WTC11 (cell line): ENCODE measurements around the gene RXRA. TPM values are rescaled to one million over a fixed set of nuclear protein-coding genes. Genes with fewer than 3 reads are reported as not detected.

Experiments
- ATAC-seq: fragments of 200-7000 bp; cut with Tn5 transposase; 2 replicates; pipeline ENCODE4 v1.10.0; 2021; ENCODE audit warnings: mild to moderate bottlenecking, moderate library complexity
- CTCF ChIA-PET: fragments of 300-600 bp; sonication (Branson Sonifier 250); formaldehyde crosslinking; loops from one replicate; lab custom pipeline; 2021; ENCODE audit warnings: antibody characterized with exemption; lab: Charles Lee
- POLR2A ChIA-PET: fragments of 350-600 bp; sonication (Branson Sonifier 250); formaldehyde crosslinking; loops from one replicate; lab custom pipeline; 2021; ENCODE audit warnings: antibody characterized with exemption; lab: Charles Lee
- DNase-seq: peaks from one replicate; pipeline ENCODE4 v3.0.0; 2021; ENCODE audit warnings: low spot score
- H3K27ac Mint-ChIP-seq: 2 replicates; pipeline ENCODE4 v1.8.0; 2021; ENCODE audit warnings: mixed read lengths
- H3K27me3 Mint-ChIP-seq: 2 replicates; pipeline ENCODE4 v1.8.0; 2021; ENCODE audit warnings: low read depth, mild to moderate bottlenecking, moderate library complexity, mixed read lengths
- H3K36me3 Mint-ChIP-seq: 2 replicates; pipeline ENCODE4 v1.8.0; 2021; ENCODE audit warnings: mixed read lengths
- H3K4me1 Mint-ChIP-seq: 2 replicates; pipeline ENCODE4 v1.8.0; 2022; ENCODE audit warnings: mixed read lengths
- H3K4me3 Mint-ChIP-seq: 2 replicates; pipeline ENCODE4 v1.8.0; 2021; ENCODE audit warnings: mild to moderate bottlenecking, moderate library complexity, mixed read lengths
- H3K9me3 Mint-ChIP-seq: 2 replicates; pipeline ENCODE4 v1.8.0; 2021; ENCODE audit warnings: mixed read lengths
- ATF1 ChIP-seq: sonication (generic); formaldehyde crosslinking; IDR thresholded peaks from 2 replicates; pipeline ENCODE4 v1.8.1; 2023; ENCODE audit warnings: mild to moderate bottlenecking, moderate library complexity, missing genetic modification reagents
- ELF4 ChIP-seq: sonication (generic); formaldehyde crosslinking; IDR thresholded peaks from 2 replicates; pipeline ENCODE4 v1.8.1; 2022; ENCODE audit warnings: low read depth, mild to moderate bottlenecking, moderate library complexity, missing genetic modification reagents
- EMX1 ChIP-seq: fragments of 250-450 bp; sonication (Bioruptor Pico); IDR thresholded peaks from 2 replicates; pipeline ENCODE4 v1.8.0; 2021; ENCODE audit warnings: mild to moderate bottlenecking
- IRF2 ChIP-seq: sonication (generic); formaldehyde crosslinking; IDR thresholded peaks from 2 replicates; pipeline ENCODE4 v1.8.0; 2022; ENCODE audit warnings: low read depth, missing genetic modification reagents, borderline replicate concordance
- NFATC4 ChIP-seq: fragments of 250-450 bp; sonication (Bioruptor Pico); IDR thresholded peaks from 2 replicates; pipeline ENCODE4 v1.9.0; 2021; ENCODE audit warnings: mild to moderate bottlenecking
- NFE2L1 ChIP-seq: sonication (generic); formaldehyde crosslinking; IDR thresholded peaks from 2 replicates; pipeline ENCODE4 v1.8.1; 2023; ENCODE audit warnings: missing genetic modification reagents
- PRRX2 ChIP-seq: fragments of 250-450 bp; sonication (Bioruptor Pico); IDR thresholded peaks from 2 replicates; pipeline ENCODE4 v1.8.0; 2021; ENCODE audit warnings: mild to moderate bottlenecking
- RELA ChIP-seq: sonication (generic); formaldehyde crosslinking; IDR thresholded peaks from 2 replicates; pipeline ENCODE4 v1.8.1; 2022; ENCODE audit warnings: missing genetic modification reagents, mild to moderate bottlenecking, borderline replicate concordance
- TEAD1 ChIP-seq: sonication (generic); formaldehyde crosslinking; IDR thresholded peaks from 2 replicates; pipeline ENCODE4 v1.8.0; 2022; ENCODE audit warnings: mild to moderate bottlenecking, missing genetic modification reagents
- TP53 ChIP-seq: sonication (generic); formaldehyde crosslinking; IDR thresholded peaks from 2 replicates; pipeline ENCODE4 v1.8.1; 2023; ENCODE audit warnings: mild to moderate bottlenecking, missing genetic modification reagents
- ZNF219 ChIP-seq: sonication (generic); formaldehyde crosslinking; IDR thresholded peaks from 2 replicates; pipeline ENCODE4 v1.8.0; 2023; ENCODE audit warnings: missing genetic modification reagents, mild to moderate bottlenecking, borderline replicate concordance
- total RNA-seq: library from RNA; stranded (reverse); gene quantifications from 3 replicates; pipeline ENCODE4 v1.2.3, GENCODE V29; 2021
- TF ChIP-seq, protein P1 (sequence below): sonication (generic); formaldehyde crosslinking; IDR thresholded peaks from 2 replicates; pipeline ENCODE4 v1.8.0; 2023; ENCODE audit warnings: mild to moderate bottlenecking, missing genetic modification reagents
- TF ChIP-seq, protein P2 (sequence below): sonication (generic); formaldehyde crosslinking; IDR thresholded peaks from 2 replicates; pipeline ENCODE4 v1.8.1; 2022; ENCODE audit warnings: missing genetic modification reagents, borderline replicate concordance
- TF ChIP-seq, protein P3 (sequence below): sonication (generic); formaldehyde crosslinking; IDR thresholded peaks from 2 replicates; pipeline ENCODE4 v1.8.1; 2023; ENCODE audit warnings: mild to moderate bottlenecking, missing genetic modification reagents
- TF ChIP-seq, protein P4 (sequence below): sonication (generic); formaldehyde crosslinking; IDR thresholded peaks from 2 replicates; pipeline ENCODE4 v1.8.0; 2022; ENCODE audit warnings: mild to moderate bottlenecking, missing genetic modification reagents
- TF ChIP-seq, protein P5 (sequence below): sonication (generic); formaldehyde crosslinking; IDR thresholded peaks from 2 replicates; pipeline ENCODE4 v1.8.1; 2023; ENCODE audit warnings: mild to moderate bottlenecking, moderate library complexity, missing genetic modification reagents
- TF ChIP-seq, protein P6 (sequence below): fragments of 200-600 bp; IDR thresholded peaks from 2 replicates; pipeline ENCODE4 v1.8.0; 2022; ENCODE audit warnings: antibody characterized with exemption
- TF ChIP-seq, protein P7 (sequence below): sonication (generic); formaldehyde crosslinking; IDR thresholded peaks from 2 replicates; pipeline ENCODE4 v1.8.1; 2022; ENCODE audit warnings: mild to moderate bottlenecking, moderate library complexity, missing genetic modification reagents

Gene RXRA
- total RNA-seq, 1 experiment from 2014 or later = 27.5 TPM

DNA sequence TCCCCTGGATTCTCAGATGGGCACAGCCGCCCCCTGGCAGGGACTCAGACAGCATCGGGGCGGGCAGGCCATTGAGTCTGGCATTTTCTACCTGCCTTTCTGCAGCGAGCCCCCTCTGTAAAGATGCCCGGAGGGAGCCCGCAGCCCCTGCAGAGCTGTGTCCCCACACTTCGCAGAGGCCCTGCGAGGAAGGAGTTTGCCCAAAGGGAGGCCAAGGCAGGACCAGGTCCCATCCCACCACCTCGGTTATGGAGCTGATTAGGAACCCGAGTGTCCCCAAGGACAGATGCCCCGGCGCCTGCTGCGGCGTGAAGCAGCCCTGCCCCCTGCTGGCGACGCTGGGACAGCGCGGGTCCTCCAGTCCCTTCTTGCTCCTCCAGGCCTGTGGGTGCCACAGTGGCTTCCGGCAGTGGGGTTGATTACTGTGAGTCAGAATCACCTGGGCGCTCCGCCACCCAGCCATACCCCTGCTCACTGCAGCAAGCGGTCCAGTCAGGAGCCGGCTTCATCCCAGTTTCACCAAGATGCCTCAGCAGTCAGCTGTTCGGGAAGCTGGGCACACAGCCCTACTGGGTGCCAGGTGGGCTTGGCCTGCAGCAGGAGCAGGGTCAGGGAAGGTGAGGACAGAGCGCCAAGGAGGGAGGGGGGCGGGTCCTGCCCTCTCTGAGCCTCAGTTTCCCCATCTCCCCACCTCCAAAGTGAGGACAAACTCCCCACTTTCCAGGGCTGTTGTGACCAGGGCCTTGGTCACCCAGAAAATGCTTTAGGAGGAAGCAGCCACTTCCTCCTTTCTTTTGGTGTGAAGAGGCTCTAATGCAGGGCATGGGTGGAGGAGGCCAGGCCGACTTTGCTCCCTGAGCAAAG lies 117.2 kb downstream of the RXRA start:
- Mint-ChIP-seq H3K4me1 (no peaks in the 10 kb centered on the region), H3K27me3 (no peaks in the 10 kb centered on the region; the same call in 1 of the 2 replicates), H3K9me3 (peaks cover 12% of the 10 kb centered on the region), H3K4me3 (no peak overlapping the region), H3K36me3 (0 out of 2 replicates have a peak, but pooled peaks cover 2% of the 10 kb centered on the region), H3K27ac (no peak overlapping the region)
- ATAC-seq (peak; percentile 83), DNase-seq (peak; percentile 83)
- CTCF ChIA-PET = interaction anchor here (0.6 to 2.3 kb wide), 43 partner anchors 9 to 896 kb away, joined by 3 to 54 read pairs (median 4); no protein-coding TSS in a partner anchor
- POLR2A ChIA-PET = interaction anchor here (0.6 kb wide), 1 partner anchor 273 kb away, joined by 3 read pairs; no protein-coding TSS in a partner anchor
- TF ChIP-seq RELA (CRISPR knock-in tag) = no peak
- TF ChIP-seq TEAD1 (CRISPR knock-in tag) = peak; percentile 50; the same call in 1 of the 2 replicates
- no peak for TF ChIP-seq EMX1 (CRISPR knock-in tag)
- TF ChIP-seq, protein P1, sequence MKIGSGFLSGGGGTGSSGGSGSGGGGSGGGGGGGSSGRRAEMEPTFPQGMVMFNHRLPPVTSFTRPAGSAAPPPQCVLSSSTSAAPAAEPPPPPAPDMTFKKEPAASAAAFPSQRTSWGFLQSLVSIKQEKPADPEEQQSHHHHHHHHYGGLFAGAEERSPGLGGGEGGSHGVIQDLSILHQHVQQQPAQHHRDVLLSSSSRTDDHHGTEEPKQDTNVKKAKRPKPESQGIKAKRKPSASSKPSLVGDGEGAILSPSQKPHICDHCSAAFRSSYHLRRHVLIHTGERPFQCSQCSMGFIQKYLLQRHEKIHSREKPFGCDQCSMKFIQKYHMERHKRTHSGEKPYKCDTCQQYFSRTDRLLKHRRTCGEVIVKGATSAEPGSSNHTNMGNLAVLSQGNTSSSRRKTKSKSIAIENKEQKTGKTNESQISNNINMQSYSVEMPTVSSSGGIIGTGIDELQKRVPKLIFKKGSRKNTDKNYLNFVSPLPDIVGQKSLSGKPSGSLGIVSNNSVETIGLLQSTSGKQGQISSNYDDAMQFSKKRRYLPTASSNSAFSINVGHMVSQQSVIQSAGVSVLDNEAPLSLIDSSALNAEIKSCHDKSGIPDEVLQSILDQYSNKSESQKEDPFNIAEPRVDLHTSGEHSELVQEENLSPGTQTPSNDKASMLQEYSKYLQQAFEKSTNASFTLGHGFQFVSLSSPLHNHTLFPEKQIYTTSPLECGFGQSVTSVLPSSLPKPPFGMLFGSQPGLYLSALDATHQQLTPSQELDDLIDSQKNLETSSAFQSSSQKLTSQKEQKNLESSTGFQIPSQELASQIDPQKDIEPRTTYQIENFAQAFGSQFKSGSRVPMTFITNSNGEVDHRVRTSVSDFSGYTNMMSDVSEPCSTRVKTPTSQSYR (CRISPR knock-in tag) = no peak
- no peak for TF ChIP-seq PRRX2 (CRISPR knock-in tag)
- no peak for TF ChIP-seq ZNF219 (CRISPR knock-in tag)
- TF ChIP-seq TP53 = no peak
- TF ChIP-seq, protein P2, sequence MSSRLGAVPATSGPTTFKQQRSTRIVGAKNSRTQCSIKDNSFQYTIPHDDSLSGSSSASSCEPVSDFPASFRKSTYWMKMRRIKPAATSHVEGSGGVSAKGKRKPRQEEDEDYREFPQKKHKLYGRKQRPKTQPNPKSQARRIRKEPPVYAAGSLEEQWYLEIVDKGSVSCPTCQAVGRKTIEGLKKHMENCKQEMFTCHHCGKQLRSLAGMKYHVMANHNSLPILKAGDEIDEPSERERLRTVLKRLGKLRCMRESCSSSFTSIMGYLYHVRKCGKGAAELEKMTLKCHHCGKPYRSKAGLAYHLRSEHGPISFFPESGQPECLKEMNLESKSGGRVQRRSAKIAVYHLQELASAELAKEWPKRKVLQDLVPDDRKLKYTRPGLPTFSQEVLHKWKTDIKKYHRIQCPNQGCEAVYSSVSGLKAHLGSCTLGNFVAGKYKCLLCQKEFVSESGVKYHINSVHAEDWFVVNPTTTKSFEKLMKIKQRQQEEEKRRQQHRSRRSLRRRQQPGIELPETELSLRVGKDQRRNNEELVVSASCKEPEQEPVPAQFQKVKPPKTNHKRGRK = no peak
- TF ChIP-seq ELF4 (CRISPR knock-in tag) = no peak
- TF ChIP-seq, protein P3, sequence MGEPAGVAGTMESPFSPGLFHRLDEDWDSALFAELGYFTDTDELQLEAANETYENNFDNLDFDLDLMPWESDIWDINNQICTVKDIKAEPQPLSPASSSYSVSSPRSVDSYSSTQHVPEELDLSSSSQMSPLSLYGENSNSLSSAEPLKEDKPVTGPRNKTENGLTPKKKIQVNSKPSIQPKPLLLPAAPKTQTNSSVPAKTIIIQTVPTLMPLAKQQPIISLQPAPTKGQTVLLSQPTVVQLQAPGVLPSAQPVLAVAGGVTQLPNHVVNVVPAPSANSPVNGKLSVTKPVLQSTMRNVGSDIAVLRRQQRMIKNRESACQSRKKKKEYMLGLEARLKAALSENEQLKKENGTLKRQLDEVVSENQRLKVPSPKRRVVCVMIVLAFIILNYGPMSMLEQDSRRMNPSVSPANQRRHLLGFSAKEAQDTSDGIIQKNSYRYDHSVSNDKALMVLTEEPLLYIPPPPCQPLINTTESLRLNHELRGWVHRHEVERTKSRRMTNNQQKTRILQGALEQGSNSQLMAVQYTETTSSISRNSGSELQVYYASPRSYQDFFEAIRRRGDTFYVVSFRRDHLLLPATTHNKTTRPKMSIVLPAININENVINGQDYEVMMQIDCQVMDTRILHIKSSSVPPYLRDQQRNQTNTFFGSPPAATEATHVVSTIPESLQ (CRISPR knock-in tag) = no peak
- TF ChIP-seq IRF2 (CRISPR knock-in tag) = no peak
- TF ChIP-seq, protein P4, sequence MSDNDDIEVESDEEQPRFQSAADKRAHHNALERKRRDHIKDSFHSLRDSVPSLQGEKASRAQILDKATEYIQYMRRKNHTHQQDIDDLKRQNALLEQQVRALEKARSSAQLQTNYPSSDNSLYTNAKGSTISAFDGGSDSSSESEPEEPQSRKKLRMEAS (CRISPR knock-in tag) = no peak; the same call in 1 of the 2 replicates
- TF ChIP-seq, protein P5, sequence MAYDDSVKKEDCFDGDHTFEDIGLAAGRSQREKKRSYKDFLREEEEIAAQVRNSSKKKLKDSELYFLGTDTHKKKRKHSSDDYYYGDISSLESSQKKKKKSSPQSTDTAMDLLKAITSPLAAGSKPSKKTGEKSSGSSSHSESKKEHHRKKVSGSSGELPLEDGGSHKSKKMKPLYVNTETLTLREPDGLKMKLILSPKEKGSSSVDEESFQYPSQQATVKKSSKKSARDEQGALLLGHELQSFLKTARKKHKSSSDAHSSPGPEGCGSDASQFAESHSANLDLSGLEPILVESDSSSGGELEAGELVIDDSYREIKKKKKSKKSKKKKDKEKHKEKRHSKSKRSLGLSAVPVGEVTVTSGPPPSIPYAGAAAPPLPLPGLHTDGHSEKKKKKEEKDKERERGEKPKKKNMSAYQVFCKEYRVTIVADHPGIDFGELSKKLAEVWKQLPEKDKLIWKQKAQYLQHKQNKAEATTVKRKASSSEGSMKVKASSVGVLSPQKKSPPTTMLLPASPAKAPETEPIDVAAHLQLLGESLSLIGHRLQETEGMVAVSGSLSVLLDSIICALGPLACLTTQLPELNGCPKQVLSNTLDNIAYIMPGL (CRISPR knock-in tag) = 0 out of 2 replicates have a peak, but pooled peaks have one; percentile 53
- TF ChIP-seq, protein P6, sequence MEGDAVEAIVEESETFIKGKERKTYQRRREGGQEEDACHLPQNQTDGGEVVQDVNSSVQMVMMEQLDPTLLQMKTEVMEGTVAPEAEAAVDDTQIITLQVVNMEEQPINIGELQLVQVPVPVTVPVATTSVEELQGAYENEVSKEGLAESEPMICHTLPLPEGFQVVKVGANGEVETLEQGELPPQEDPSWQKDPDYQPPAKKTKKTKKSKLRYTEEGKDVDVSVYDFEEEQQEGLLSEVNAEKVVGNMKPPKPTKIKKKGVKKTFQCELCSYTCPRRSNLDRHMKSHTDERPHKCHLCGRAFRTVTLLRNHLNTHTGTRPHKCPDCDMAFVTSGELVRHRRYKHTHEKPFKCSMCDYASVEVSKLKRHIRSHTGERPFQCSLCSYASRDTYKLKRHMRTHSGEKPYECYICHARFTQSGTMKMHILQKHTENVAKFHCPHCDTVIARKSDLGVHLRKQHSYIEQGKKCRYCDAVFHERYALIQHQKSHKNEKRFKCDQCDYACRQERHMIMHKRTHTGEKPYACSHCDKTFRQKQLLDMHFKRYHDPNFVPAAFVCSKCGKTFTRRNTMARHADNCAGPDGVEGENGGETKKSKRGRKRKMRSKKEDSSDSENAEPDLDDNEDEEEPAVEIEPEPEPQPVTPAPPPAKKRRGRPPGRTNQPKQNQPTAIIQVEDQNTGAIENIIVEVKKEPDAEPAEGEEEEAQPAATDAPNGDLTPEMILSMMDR = peak; percentile 80
- TF ChIP-seq ATF1 (CRISPR knock-in tag) = no peak
- no peak for TF ChIP-seq NFATC4 (CRISPR knock-in tag)
- TF ChIP-seq, protein P7, sequence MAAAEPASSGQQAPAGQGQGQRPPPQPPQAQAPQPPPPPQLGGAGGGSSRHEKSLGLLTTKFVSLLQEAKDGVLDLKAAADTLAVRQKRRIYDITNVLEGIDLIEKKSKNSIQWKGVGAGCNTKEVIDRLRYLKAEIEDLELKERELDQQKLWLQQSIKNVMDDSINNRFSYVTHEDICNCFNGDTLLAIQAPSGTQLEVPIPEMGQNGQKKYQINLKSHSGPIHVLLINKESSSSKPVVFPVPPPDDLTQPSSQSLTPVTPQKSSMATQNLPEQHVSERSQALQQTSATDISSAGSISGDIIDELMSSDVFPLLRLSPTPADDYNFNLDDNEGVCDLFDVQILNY = 0 out of 2 replicates have a peak, but pooled peaks have one; percentile 34
- TF ChIP-seq NFE2L1 (CRISPR knock-in tag) = no peak
